ENCODE results near the gene NDUFAF8. TPM values are rescaled to one million over a fixed set of nuclear protein-coding genes. Genes with fewer than 3 reads are reported as not detected.
A peak's percentile ranks its signal among the peaks of the same experiment; 100 is the strongest.

The NDUFAF8 gene, protein sequence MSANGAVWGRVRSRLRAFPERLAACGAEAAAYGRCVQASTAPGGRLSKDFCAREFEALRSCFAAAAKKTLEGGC
- total RNA-seq: 10.7 TPM

GRCh38 chr17:81238815-81239713 lies at the start of gene NDUFAF8, which contains the start of gene TEPSIN:
Gene NDUFAF8 (plus strand): TSS chr17:81239318. CDS start chr17:81239364, 46 bp downstream.
Gene TEPSIN (minus strand): TSS chr17:81239055. CDS start chr17:81239033, 22 bp downstream.
- DNase-seq: peak; percentile 99

- DNase-seq: no peak
Measured at GRCh38 chr17:81189670-81190530, 49.2 kb upstream of the NDUFAF8 start.

- DNase-seq: no peak
Measured at GRCh38 chr17:81190591-81190990, 48.5 kb upstream of the NDUFAF8 start.

GRCh38 chr17:81191116-81191515 lies 48.0 kb upstream of the NDUFAF8 start:
- DNase-seq: no peak

- no peak for DNase-seq
Measured at GRCh38 chr17:81191646-81192045, 47.5 kb upstream of the NDUFAF8 start.

GRCh38 chr17:81192386-81193050 lies 46.6 kb upstream of the NDUFAF8 start:
- no peak for DNase-seq

GRCh38 chr17:81193051-81193410 lies 46.1 kb upstream of the NDUFAF8 start:
- no peak for DNase-seq

DNA sequence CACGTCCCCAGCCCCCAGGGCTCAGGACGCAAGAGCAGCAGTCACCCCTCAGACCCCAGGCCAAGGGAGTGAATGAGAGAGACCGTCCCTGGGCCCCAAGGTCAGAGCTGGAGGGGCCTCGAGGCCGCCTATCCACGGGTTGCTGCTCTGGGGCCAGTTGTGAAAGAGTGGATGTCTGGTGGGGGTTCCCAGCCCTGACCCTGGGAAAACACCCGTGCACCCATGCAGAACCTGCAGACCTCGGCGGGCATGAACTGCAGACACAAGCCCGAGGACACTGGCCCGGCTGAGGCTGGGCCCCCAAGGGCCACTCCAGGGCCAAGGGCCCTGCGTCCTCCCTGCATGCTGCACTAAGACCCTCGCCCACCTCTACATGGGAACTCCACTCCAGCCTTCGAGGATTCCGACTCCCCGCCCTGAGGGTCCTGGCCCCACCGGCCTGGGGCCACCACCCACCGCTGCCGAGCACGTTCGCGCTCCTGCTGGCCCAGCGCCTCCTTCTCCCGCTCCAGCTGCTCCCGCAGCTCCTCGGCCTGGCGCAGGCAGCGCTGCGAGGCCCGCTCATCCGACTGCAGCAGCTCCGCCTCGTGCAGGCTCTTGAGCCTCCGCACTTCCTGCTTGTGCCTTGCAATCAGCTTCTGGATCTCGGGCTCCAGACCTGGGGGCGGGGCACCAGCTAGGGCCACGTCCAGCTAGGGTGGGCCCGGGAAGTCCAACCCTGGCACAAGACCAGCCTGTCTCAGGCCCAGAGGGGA lies 45.5 kb upstream of the NDUFAF8 start:
- no peak for DNase-seq

GRCh38 chr17:81194225-81194760 lies 44.8 kb upstream of the NDUFAF8 start:
- no peak for DNase-seq

DNA sequence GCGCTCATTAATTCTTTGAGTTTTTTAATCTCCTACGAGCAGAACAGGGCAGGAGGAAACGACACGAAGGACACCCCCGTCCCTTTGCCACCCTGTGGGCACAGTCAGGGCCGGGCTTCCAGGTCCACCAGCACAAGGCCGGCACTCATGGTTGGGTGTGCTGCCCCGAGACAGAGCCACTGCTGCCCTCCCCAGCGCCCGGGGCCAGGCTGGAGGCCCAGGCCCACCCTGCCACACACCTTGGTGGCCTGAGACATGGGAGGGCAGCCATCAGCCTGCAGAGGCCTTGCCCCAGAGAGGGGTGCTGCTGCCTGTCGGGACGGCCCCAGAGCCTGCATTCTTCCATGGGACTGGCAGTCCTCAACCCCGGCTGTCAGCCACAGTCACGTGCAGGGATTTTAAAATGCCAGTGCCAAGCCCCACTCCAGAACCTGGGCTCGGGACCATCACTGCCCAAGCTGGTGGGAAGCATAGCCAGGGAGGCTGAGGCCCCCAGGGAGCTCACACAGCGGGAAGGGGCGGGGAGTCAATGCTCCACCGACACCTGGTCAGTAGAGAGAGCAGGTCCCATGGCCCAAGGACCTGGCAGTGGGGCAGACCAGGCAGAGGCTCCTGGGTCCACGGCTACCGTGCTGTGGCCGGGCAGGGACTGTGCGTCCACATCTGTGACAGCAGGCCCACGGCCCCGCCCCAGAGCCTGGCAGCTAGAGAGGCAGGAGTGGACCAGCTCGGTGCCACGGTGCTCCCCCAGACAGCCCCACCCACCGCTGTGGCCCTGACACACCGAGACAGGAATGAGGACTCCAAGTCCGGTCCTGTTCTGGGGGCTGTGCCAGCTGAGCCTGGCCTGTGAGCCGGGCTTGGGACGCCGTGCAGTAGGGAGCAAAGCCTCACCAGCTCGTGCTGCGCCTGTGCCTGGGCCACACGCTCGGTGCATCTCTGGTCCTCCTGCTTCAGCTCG lies 43.9 kb upstream of the NDUFAF8 start:
- no peak for DNase-seq

GRCh38 chr17:81195941-81196495 lies 43.1 kb upstream of the NDUFAF8 start:
- DNase-seq: no peak

DNA sequence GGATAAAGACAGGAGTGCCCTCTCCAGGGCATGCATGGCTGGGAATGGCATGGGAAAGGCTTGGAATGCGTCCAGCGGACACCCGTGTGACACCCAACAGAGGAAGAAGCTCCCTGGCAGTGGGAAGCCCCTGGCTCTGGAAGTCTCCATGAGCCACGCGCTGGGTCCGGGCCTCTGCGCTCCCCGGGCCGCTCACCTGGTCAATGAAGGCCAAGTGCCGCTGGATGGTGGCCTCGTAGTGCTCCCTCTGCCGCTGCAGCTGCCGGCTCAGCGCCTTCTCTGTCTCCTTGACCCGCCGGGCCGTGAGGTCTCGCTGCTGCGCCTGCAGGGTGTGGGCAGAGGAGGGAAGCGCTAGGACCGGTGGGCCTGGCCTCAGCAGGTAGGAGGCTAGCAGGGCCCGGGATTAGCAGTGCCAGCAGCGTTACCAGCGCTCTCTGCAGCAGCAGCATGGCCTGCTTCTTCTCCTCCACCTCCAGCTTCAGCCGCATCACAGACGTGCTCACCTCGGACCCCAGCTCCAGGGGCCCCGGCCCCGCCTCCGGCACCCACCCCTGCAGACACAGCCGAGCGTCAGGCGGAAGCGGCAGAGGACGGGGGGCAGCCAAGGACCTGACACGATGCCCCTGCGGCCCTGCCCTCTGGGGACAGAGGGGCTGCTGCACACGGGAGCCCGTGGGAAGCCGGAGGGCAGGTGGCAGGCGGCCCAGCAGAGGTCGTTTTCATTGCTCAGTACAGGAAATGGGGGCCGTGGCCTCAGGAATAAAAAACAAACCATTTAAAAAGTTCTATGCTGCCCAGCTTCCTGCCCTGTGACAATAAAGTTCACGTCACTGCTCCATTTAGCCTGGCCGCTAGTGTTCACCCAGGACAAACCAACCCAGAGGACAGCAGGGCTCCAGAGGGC lies 42.4 kb upstream of the NDUFAF8 start:
- DNase-seq: no peak

DNA sequence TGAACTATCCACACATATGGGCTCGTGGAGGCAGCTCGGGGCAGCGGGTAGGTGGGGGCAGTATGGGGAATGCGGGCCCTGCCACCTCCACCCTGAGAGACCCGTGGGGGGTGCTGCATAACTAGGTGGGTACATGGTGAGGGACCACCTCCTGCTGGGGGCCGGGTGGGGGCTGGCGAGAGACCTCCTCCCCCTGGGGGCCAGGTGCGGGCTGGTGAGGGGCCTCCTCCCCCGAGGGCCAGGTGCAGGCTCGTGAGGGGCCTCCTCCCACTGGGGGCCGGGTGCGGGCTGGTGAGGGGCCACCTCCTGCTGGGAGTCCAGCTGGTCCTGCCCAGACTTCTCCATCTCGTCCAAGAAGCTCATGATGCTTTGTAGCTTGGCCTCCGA lies 41.7 kb upstream of the NDUFAF8 start:
- DNase-seq: no peak

DNA sequence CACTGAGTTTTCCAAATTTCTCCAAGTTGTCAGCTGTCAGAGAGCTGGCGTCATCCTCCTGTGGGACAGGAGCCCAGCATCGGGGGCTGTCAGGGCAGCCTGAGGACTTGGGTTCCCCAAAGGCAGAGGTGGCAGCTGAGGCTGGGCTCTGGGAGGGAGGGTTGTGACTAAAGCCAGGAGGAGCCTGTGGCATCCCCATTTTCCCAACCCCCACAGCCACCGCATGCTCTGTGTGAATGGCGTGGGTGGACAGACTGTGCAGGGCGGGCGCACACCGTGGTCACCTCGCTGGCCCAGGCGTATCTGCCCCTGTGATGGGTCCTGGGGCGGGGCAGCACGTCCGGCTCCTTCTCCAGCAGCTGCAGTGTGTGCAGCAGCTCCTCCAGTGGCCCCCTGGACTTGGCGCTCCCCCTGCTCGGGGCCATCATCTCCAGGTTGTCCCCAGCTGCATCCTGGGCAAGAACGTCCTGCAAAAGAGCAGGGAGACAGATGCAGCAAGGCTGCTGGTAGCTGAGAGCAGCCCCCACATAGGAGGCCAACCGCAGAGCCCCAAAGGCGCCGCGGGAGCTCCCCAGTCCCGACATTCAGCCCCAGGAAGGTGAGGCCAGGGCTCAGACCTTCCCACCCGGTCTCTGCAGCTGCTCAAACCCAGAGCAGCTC lies 41.2 kb upstream of the NDUFAF8 start:
- no peak for DNase-seq

- no peak for DNase-seq
Measured at GRCh38 chr17:81198826-81199481, 40.2 kb upstream of the NDUFAF8 start.

DNA sequence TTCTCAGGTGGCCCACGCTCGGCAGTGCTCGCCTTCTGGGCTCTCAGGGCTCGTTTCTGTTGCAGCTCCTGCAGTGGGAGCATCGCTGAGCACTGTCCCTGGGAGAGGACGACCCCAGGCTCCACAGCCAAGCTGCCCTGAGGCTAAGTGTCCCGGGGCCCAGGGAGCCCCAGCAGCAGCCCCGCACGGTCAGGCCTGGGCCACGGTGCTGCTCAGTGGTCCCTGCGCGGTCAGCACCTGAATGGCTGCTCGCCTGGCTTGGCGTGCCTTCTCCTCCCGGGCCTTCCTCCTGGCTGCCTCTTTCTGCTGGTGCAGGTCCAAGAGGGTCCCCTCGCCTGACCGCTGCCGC lies 39.7 kb upstream of the NDUFAF8 start:
- DNase-seq: no peak

DNA sequence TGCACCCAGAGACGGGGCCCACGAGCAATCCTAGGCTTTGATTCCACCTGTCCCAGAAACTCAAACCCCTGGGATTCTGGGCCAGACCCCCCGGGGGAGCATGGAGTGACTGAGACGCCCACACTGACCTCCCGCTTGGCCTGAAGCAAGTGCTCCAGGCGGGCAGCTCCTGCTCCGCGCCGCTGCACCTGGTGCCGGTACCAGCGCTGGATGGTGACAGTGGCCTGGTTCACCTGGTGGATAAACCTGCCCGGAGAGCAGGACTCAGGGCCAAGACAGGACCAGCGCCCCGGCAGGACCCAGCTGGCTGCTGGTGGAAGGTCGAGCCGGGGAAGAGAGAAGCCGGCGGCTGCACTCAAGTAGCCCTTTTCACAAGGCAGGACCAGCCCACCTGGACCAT lies 38.9 kb upstream of the NDUFAF8 start:
- no peak for DNase-seq

All from skin of body (tissue), 2 donors.